BLaER1 treated with 17β-estradiol and CSF1 and Interleukin-3, amounts not matched to agents 10 nM and 100 nM (cell line): Measurements from ENCODE around the gene SDK1.

ENCODE experiments used
- H3K27ac ChIP-seq, 11 experiments: shearing (Covaris generic); formaldehyde crosslinking; 2 replicates each; pipeline ENCODE4 v1.8.1; 2022
- H3K27me3 ChIP-seq, 11 experiments: shearing (Covaris generic); formaldehyde crosslinking; 2 replicates each; pipeline ENCODE4 v1.8.1; 2022
- H3K36me3 ChIP-seq, 11 experiments: shearing (Covaris generic); formaldehyde crosslinking; 2 replicates each; pipeline ENCODE4 v1.8.1; 2022
- H3K4me1 ChIP-seq, 10 experiments: shearing (Covaris generic); formaldehyde crosslinking; 2 replicates each; pipeline ENCODE4 v1.8.1; 2022
- H3K4me2 ChIP-seq, 11 experiments: shearing (Covaris generic); formaldehyde crosslinking; 2 replicates each; pipeline ENCODE4 v1.8.1; 2022
- H3K4me3 ChIP-seq, 10 experiments: shearing (Covaris generic); formaldehyde crosslinking; 2 replicates each; pipeline ENCODE4 v1.8.1; 2022
- H3K9ac ChIP-seq, 11 experiments: shearing (Covaris generic); formaldehyde crosslinking; 2 replicates each; pipeline ENCODE4 v1.8.1; 2022
- H3K9me3 ChIP-seq, 11 experiments: shearing (Covaris generic); formaldehyde crosslinking; replicated peaks in 1 of 11; 2 replicates each; pipeline ENCODE4 v1.8.1; 2022
- H4K20me1 ChIP-seq, 11 experiments: shearing (Covaris generic); formaldehyde crosslinking; 2 replicates each; pipeline ENCODE4 v1.8.1; 2022
- Cebpa-rat ChIP-seq, 11 experiments: shearing (Covaris generic); IDR thresholded peaks; 2 replicates each; pipeline ENCODE4 v1.8.1; 2022

SDK1 gene

GRCh38 chr7:3710122-3710521 lies 409.1 kb downstream of the SDK1 start:
- Histone ChIP-seq H3K9ac (no peak overlapping the region), H3K4me3 (no peak overlapping the region), H3K4me2 (no peak overlapping the region), H3K27me3 (no peaks in the 10 kb centered on the region), H3K9me3 (peaks cover 0 to 15% (median under 1%) of the 10 kb centered on the region in 11 experiments; a peak in 11 of 22 replicates), H3K27ac (no peak overlapping the region), H4K20me1 (no peaks in the 10 kb centered on the region), H3K4me1 (peaks cover 0 to 5% (median 0%) of the 10 kb centered on the region in 10 experiments; a peak in 3 of 20 replicates), H3K36me3 (no peaks in the 10 kb centered on the region)
- TF ChIP-seq Cebpa-rat (IDR thresholded peaks at IDR 0.05), result no peak

- Histone ChIP-seq H3K4me1 (peaks cover 0 to 5% (median 0%) of the 10 kb centered on the region in 10 experiments; a peak in 3 of 20 replicates), H3K27ac (no peak overlapping the region), H4K20me1 (no peaks in the 10 kb centered on the region), H3K9ac (no peak overlapping the region), H3K36me3 (no peaks in the 10 kb centered on the region), H3K4me3 (no peak overlapping the region), H3K9me3 (peaks cover 0 to 11% (median 0%) of the 10 kb centered on the region in 11 experiments; a peak in 5 of 22 replicates), H3K4me2 (no peak overlapping the region), H3K27me3 (no peaks in the 10 kb centered on the region)
- no peak for TF ChIP-seq Cebpa-rat (IDR thresholded peaks at IDR 0.05)
These were observed 409.5 kb downstream of the SDK1 start for GRCh38 chr7:3710531-3710930.

- Histone ChIP-seq H3K27ac (no peak overlapping the region), H4K20me1 (no peaks in the 10 kb centered on the region), H3K4me2 (peak overlapping the region in 4 of 11 experiments; percentile 2 to 33 (median 16); a peak in 2 of 22 replicates), H3K36me3 (no peaks in the 10 kb centered on the region), H3K9me3 (peaks cover 0 to 9% (median 0%) of the 10 kb centered on the region in 11 experiments; a peak in 4 of 22 replicates), H3K9ac (no peak overlapping the region), H3K4me1 (peaks cover 0 to 5% (median 0%) of the 10 kb centered on the region in 10 experiments; a peak in 3 of 20 replicates), H3K4me3 (no peak overlapping the region), H3K27me3 (no peaks in the 10 kb centered on the region)
- TF ChIP-seq Cebpa-rat (IDR thresholded peaks at IDR 0.05), result no peak
These were observed 411.8 kb downstream of the SDK1 start for GRCh38 chr7:3712841-3713240.

GRCh38 chr7:3721422-3721821 lies 420.4 kb downstream of the SDK1 start:
- no peaks in the 10 kb centered on the region for H3K27me3 ChIP-seq
- H4K20me1 ChIP-seq, result no peaks in the 10 kb centered on the region
- TF ChIP-seq Cebpa-rat (IDR thresholded peaks at IDR 0.05), result no peak
- H3K4me1 ChIP-seq, result peaks cover 0 to 6% (median 0%) of the 10 kb centered on the region in 10 experiments; a peak in 2 of 20 replicates
- no peaks in the 10 kb centered on the region for H3K9me3 ChIP-seq
- no peak overlapping the region for H3K4me2 ChIP-seq
- H3K36me3 ChIP-seq, result no peaks in the 10 kb centered on the region
- no peak overlapping the region for H3K9ac ChIP-seq
- no peak overlapping the region for H3K4me3 ChIP-seq
- H3K27ac ChIP-seq, result no peak overlapping the region

- Histone ChIP-seq H3K36me3 (no peaks in the 10 kb centered on the region), H3K4me2 (peak overlapping the region in 3 of 11 experiments; percentile 2 to 24 (median 10); a peak in 2 of 22 replicates), H3K4me1 (peaks cover 0 to 6% (median 0%) of the 10 kb centered on the region in 10 experiments; a peak in 2 of 20 replicates), H3K27me3 (no peaks in the 10 kb centered on the region), H3K9ac (no peak overlapping the region), H4K20me1 (no peaks in the 10 kb centered on the region), H3K4me3 (no peak overlapping the region), H3K27ac (no peak overlapping the region), H3K9me3 (no peaks in the 10 kb centered on the region)
- no peak for TF ChIP-seq Cebpa-rat (IDR thresholded peaks at IDR 0.05)
These were observed 421.4 kb downstream of the SDK1 start for GRCh38 chr7:3722396-3722922.

- H3K27me3 ChIP-seq, result no peaks in the 10 kb centered on the region
- no peak for TF ChIP-seq Cebpa-rat (IDR thresholded peaks at IDR 0.05)
- no peak overlapping the region for H3K4me3 ChIP-seq
- no peak overlapping the region for H3K9ac ChIP-seq
- no peaks in the 10 kb centered on the region for H4K20me1 ChIP-seq
- no peak overlapping the region for H3K27ac ChIP-seq
- H3K4me1 ChIP-seq, result peaks cover 0 to 6% (median 0%) of the 10 kb centered on the region in 10 experiments; a peak in 2 of 20 replicates
- peaks cover 0 to 1% (median 0%) of the 10 kb centered on the region in 11 experiments; a peak in 2 of 22 replicates for H3K9me3 ChIP-seq
- no peak overlapping the region for H3K4me2 ChIP-seq
- no peaks in the 10 kb centered on the region for H3K36me3 ChIP-seq
These were observed 424.4 kb downstream of the SDK1 start for GRCh38 chr7:3725155-3726059.

GRCh38 chr7:3730276-3730675 lies 429.2 kb downstream of the SDK1 start:
- no peaks in the 10 kb centered on the region for H3K4me1 ChIP-seq
- H4K20me1 ChIP-seq, result no peaks in the 10 kb centered on the region
- H3K4me2 ChIP-seq, result no peak overlapping the region
- no peak overlapping the region for H3K9ac ChIP-seq
- H3K9me3 ChIP-seq, result peaks cover 0 to 11% (median 8%) of the 10 kb centered on the region in 11 experiments; a peak in 12 of 22 replicates
- no peak overlapping the region for H3K4me3 ChIP-seq
- no peaks in the 10 kb centered on the region for H3K36me3 ChIP-seq
- no peak overlapping the region for H3K27ac ChIP-seq
- no peak for TF ChIP-seq Cebpa-rat (IDR thresholded peaks at IDR 0.05)
- no peaks in the 10 kb centered on the region for H3K27me3 ChIP-seq

GRCh38 chr7:3732395-3733005 lies 431.4 kb downstream of the SDK1 start:
- Histone ChIP-seq H3K4me1 (no peaks in the 10 kb centered on the region), H3K27me3 (no peaks in the 10 kb centered on the region), H4K20me1 (no peaks in the 10 kb centered on the region), H3K36me3 (no peaks in the 10 kb centered on the region), H3K4me2 (no peak overlapping the region), H3K9ac (no peak overlapping the region), H3K9me3 (peaks cover 0 to 17% (median 13%) of the 10 kb centered on the region in 11 experiments; a peak in 14 of 22 replicates), H3K27ac (no peak overlapping the region), H3K4me3 (no peak overlapping the region)
- no peak for TF ChIP-seq Cebpa-rat (IDR thresholded peaks at IDR 0.05)

GRCh38 chr7:3733541-3734140 lies 432.6 kb downstream of the SDK1 start:
- H3K4me1 ChIP-seq, result no peaks in the 10 kb centered on the region
- no peaks in the 10 kb centered on the region for H3K36me3 ChIP-seq
- H3K9ac ChIP-seq, result no peak overlapping the region
- H3K27ac ChIP-seq, result no peak overlapping the region
- no peak for TF ChIP-seq Cebpa-rat (IDR thresholded peaks at IDR 0.05)
- H3K9me3 ChIP-seq, result peaks cover 10 to 28% (median 20%) of the 10 kb centered on the region in 11 experiments; a peak in 19 of 22 replicates
- H3K27me3 ChIP-seq, result no peaks in the 10 kb centered on the region
- H4K20me1 ChIP-seq, result no peaks in the 10 kb centered on the region
- no peak overlapping the region for H3K4me2 ChIP-seq
- H3K4me3 ChIP-seq, result no peak overlapping the region
